ENCODE results near the gene SH3BP1. TPM values are rescaled to one million over a fixed set of nuclear protein-coding genes. Genes with fewer than 3 reads are reported as not detected.

Gene SH3BP1
- total RNA-seq, 1 experiment from 2014 or later, result 5.5 TPM

GRCh38 chr22:37610480-37611129, 28.9 kb upstream of the SH3BP1 start:
- peak; percentile 65 for DNase-seq (ENCODE audit: low read depth, low spot score)
- in situ Hi-C loops (cut with HindIII; ENCODE audit: low pct_unique_long_range_greater_than_20kb, low sequenced_read_pairs), result no loop called here

GRCh38 chr22:37611207-37611606, 28.3 kb upstream of the SH3BP1 start:
- peak; percentile 42 for DNase-seq (ENCODE audit: low read depth, low spot score)
- in situ Hi-C loops (cut with HindIII; ENCODE audit: low pct_unique_long_range_greater_than_20kb, low sequenced_read_pairs), result no loop called here

- in situ Hi-C loops (cut with HindIII; ENCODE audit: low pct_unique_long_range_greater_than_20kb, low sequenced_read_pairs), result no loop called here
- no peak for DNase-seq (ENCODE audit: low read depth, low spot score)
These were observed 23.0 kb upstream of the SH3BP1 start for GRCh38 chr22:37616201-37617083.

- no peak for DNase-seq (ENCODE audit: low read depth, low spot score)
- in situ Hi-C loops (cut with HindIII; ENCODE audit: low pct_unique_long_range_greater_than_20kb, low sequenced_read_pairs), result no loop called here
These were observed 22.0 kb upstream of the SH3BP1 start for GRCh38 chr22:37617431-37617830.

- in situ Hi-C loops (cut with HindIII; ENCODE audit: low pct_unique_long_range_greater_than_20kb, low sequenced_read_pairs), result no loop called here
- DNase-seq (ENCODE audit: low read depth, low spot score), result no peak
These were observed 21.3 kb upstream of the SH3BP1 start for GRCh38 chr22:37618072-37618656.

GRCh38 chr22:37618674-37619073, 20.8 kb upstream of the SH3BP1 start:
- in situ Hi-C loops (cut with HindIII; ENCODE audit: low pct_unique_long_range_greater_than_20kb, low sequenced_read_pairs), result no loop called here
- no peak for DNase-seq (ENCODE audit: low read depth, low spot score)

GRCh38 chr22:37619991-37620390, 19.5 kb upstream of the SH3BP1 start:
- in situ Hi-C loops (cut with HindIII; ENCODE audit: low pct_unique_long_range_greater_than_20kb, low sequenced_read_pairs), result no loop called here

GRCh38 chr22:37621352-37621860, 18.1 kb upstream of the SH3BP1 start:
- DNase-seq (ENCODE audit: low read depth, low spot score), result no peak
- in situ Hi-C loops (cut with HindIII; ENCODE audit: low pct_unique_long_range_greater_than_20kb, low sequenced_read_pairs), result no loop called here

More at GRCh38 chr22:37619991-37620390, 19.5 kb upstream of the SH3BP1 start:
- DNase-seq (ENCODE audit: low read depth, low spot score), result no peak

GRCh38 chr22:37623075-37624016, 16.1 kb upstream of the SH3BP1 start:
- in situ Hi-C loops (cut with HindIII; ENCODE audit: low pct_unique_long_range_greater_than_20kb, low sequenced_read_pairs), result no loop called here
- DNase-seq (ENCODE audit: low read depth, low spot score), result peak; percentile 69

GRCh38 chr22:37624017-37624365, 15.5 kb upstream of the SH3BP1 start:
- no peak for DNase-seq (ENCODE audit: low read depth, low spot score)
- in situ Hi-C loops (cut with HindIII; ENCODE audit: low pct_unique_long_range_greater_than_20kb, low sequenced_read_pairs), result no loop called here

GRCh38 chr22:37624876-37625275, 14.6 kb upstream of the SH3BP1 start:
- no peak for DNase-seq (ENCODE audit: low read depth, low spot score)
- in situ Hi-C loops (cut with HindIII; ENCODE audit: low pct_unique_long_range_greater_than_20kb, low sequenced_read_pairs), result no loop called here

GRCh38 chr22:37625737-37626136, 13.7 kb upstream of the SH3BP1 start:
- DNase-seq (ENCODE audit: low read depth, low spot score), result no peak
- in situ Hi-C loops (cut with HindIII; ENCODE audit: low pct_unique_long_range_greater_than_20kb, low sequenced_read_pairs), result no loop called here

GRCh38 chr22:37626144-37626543, 13.3 kb upstream of the SH3BP1 start:
- in situ Hi-C loops (cut with HindIII; ENCODE audit: low pct_unique_long_range_greater_than_20kb, low sequenced_read_pairs), result no loop called here
- DNase-seq (ENCODE audit: low read depth, low spot score), result no peak

- DNase-seq (ENCODE audit: low read depth, low spot score), result no peak
- in situ Hi-C loops (cut with HindIII; ENCODE audit: low pct_unique_long_range_greater_than_20kb, low sequenced_read_pairs), result no loop called here
These were observed 12.9 kb upstream of the SH3BP1 start for GRCh38 chr22:37626556-37627075.

GRCh38 chr22:37627121-37627520, 12.3 kb upstream of the SH3BP1 start:
- no peak for DNase-seq (ENCODE audit: low read depth, low spot score)

GRCh38 chr22:37627545-37627944, 11.9 kb upstream of the SH3BP1 start:
- in situ Hi-C loops (cut with HindIII; ENCODE audit: low pct_unique_long_range_greater_than_20kb, low sequenced_read_pairs), result no loop called here
- no peak for DNase-seq (ENCODE audit: low read depth, low spot score)

More at GRCh38 chr22:37627121-37627520, 12.3 kb upstream of the SH3BP1 start:
- in situ Hi-C loops (cut with HindIII; ENCODE audit: low pct_unique_long_range_greater_than_20kb, low sequenced_read_pairs), result no loop called here

GRCh38 chr22:37628830-37629229, 10.6 kb upstream of the SH3BP1 start:
- DNase-seq (ENCODE audit: low read depth, low spot score), result no peak
- in situ Hi-C loops (cut with HindIII; ENCODE audit: low pct_unique_long_range_greater_than_20kb, low sequenced_read_pairs), result no loop called here
